Mesothelial cell of epicardium (in vitro differentiated cells): Measurements from ENCODE around the gene L3MBTL3. TPM values are rescaled to one million over a fixed set of nuclear protein-coding genes. Genes with fewer than 3 reads are reported as not detected.
"Not testable (repeated sequence)": the region's sequence is repeated elsewhere in the genome, so short reads cannot be mapped to it uniquely, and the experiment has no call there.

Source experiments
- DNase-seq, 2 experiments: peaks; one replicate each; pipeline ENCODE4 v3.0.0; 2021; ENCODE audit warnings: low spot score in 2 of 2; ENCODE audit not compliant: unreplicated experiment in 2 of 2
- H3K27ac Mint-ChIP-seq: 2 replicates; pipeline ENCODE4 v1.8.0; 2021; ENCODE audit warnings: mixed read lengths
- H3K27me3 Mint-ChIP-seq: 2 replicates; pipeline ENCODE4 v1.8.0; 2021; ENCODE audit warnings: low read depth, mixed read lengths
- H3K36me3 Mint-ChIP-seq: 2 replicates; pipeline ENCODE4 v1.8.0; 2021; ENCODE audit warnings: mixed read lengths
- H3K4me1 Mint-ChIP-seq: 2 replicates; pipeline ENCODE4 v1.8.0; 2021; ENCODE audit warnings: mixed read lengths
- H3K4me3 Mint-ChIP-seq: 2 replicates; pipeline ENCODE4 v1.8.0; 2021; ENCODE audit warnings: mild to moderate bottlenecking, moderate library complexity, mixed read lengths
- H3K9me3 Mint-ChIP-seq: 2 replicates; pipeline ENCODE4 v1.8.0; 2021; ENCODE audit warnings: mixed read lengths
- CTCF ChIP-seq: fragments of 200-600 bp; sonication (generic); IDR thresholded peaks from one replicate; pipeline ENCODE4 v1.5.0; 2021; ENCODE audit warnings: antibody characterized with exemption; ENCODE audit not compliant: unreplicated experiment
- total RNA-seq: library from RNA; stranded (reverse); gene quantifications from 3 replicates; pipeline ENCODE4 v1.2.1, GENCODE V29; 2021

L3MBTL3 gene
- total RNA-seq, 1 donor from 2014 or later = 35.8 TPM

GRCh38 chr6:130161683-130162404 lies 143.5 kb downstream of the L3MBTL3 start:
- Mint-ChIP-seq H3K9me3 (peaks cover 24% of the 10 kb centered on the region), H3K4me1 (no peaks in the 10 kb centered on the region), H3K36me3 (peaks cover 3% of the 10 kb centered on the region), H3K27ac (no peak overlapping the region), H3K27me3 (peaks cover 5% of the 10 kb centered on the region), H3K4me3 (no peak overlapping the region)
- TF ChIP-seq CTCF = no peak
- no peak for DNase-seq

- Mint-ChIP-seq H3K9me3 (peaks cover 24% of the 10 kb centered on the region), H3K4me3 (no peak overlapping the region), H3K36me3 (peaks cover 3% of the 10 kb centered on the region), H3K27me3 (peaks cover 5% of the 10 kb centered on the region), H3K27ac (no peak overlapping the region), H3K4me1 (no peaks in the 10 kb centered on the region)
- no peak for TF ChIP-seq CTCF
- no peak for DNase-seq
Measured at GRCh38 chr6:130162421-130162820, 144.0 kb downstream of the L3MBTL3 start.

GRCh38 chr6:130163266-130163665 lies 144.9 kb downstream of the L3MBTL3 start:
- no peaks in the 10 kb centered on the region for H3K36me3 Mint-ChIP-seq
- no peak overlapping the region for H3K27ac Mint-ChIP-seq
- no peak overlapping the region for H3K4me3 Mint-ChIP-seq
- H3K27me3 Mint-ChIP-seq = peaks cover 5% of the 10 kb centered on the region
- H3K9me3 Mint-ChIP-seq = peaks cover 20% of the 10 kb centered on the region
- H3K4me1 Mint-ChIP-seq = no peaks in the 10 kb centered on the region
- TF ChIP-seq CTCF = no peak
- no peak for DNase-seq

GRCh38 chr6:130164251-130164650 lies 145.9 kb downstream of the L3MBTL3 start:
- no peaks in the 10 kb centered on the region for H3K36me3 Mint-ChIP-seq
- no peak overlapping the region for H3K4me3 Mint-ChIP-seq
- H3K27me3 Mint-ChIP-seq = peaks cover 7% of the 10 kb centered on the region
- H3K9me3 Mint-ChIP-seq = peaks cover 17% of the 10 kb centered on the region
- H3K27ac Mint-ChIP-seq = no peak overlapping the region
- no peak for TF ChIP-seq CTCF
- no peaks in the 10 kb centered on the region for H3K4me1 Mint-ChIP-seq
- DNase-seq = no peak

GRCh38 chr6:130167655-130168054 lies 149.3 kb downstream of the L3MBTL3 start:
- DNase-seq = no peak
- Mint-ChIP-seq H3K27ac (no peak overlapping the region), H3K4me3 (no peak overlapping the region), H3K9me3 (peaks cover 30% of the 10 kb centered on the region), H3K27me3 (peaks cover 7% of the 10 kb centered on the region), H3K36me3 (peaks cover 2% of the 10 kb centered on the region), H3K4me1 (no peaks in the 10 kb centered on the region)
- TF ChIP-seq CTCF = no peak

- H3K36me3 Mint-ChIP-seq, H3K27ac Mint-ChIP-seq, DNase-seq, H3K4me3 Mint-ChIP-seq, H3K27me3 Mint-ChIP-seq, H3K4me1 Mint-ChIP-seq: not testable (repeated sequence)
- H3K9me3 Mint-ChIP-seq = peaks cover 28% of the 10 kb centered on the region
Measured at GRCh38 chr6:130170160-130170559, 151.8 kb downstream of the L3MBTL3 start.

- not testable (repeated sequence) for H3K4me3 Mint-ChIP-seq, H3K27ac Mint-ChIP-seq, H3K36me3 Mint-ChIP-seq, H3K4me1 Mint-ChIP-seq, DNase-seq, H3K27me3 Mint-ChIP-seq
- peaks cover 26% of the 10 kb centered on the region for H3K9me3 Mint-ChIP-seq
Measured at GRCh38 chr6:130173377-130174004, 155.1 kb downstream of the L3MBTL3 start.
